Kidney (tissue), 14 donors: ENCODE measurements around the gene MYO7B. TPM values are rescaled to one million over a fixed set of nuclear protein-coding genes. Genes with fewer than 3 reads are reported as not detected.

ENCODE experiments used
- DNase-seq, 5 donors: peaks; one replicate each; pipeline ENCODE4 v3.0.0-alpha.2; 2013 to 2020
- FAIRE-seq: peaks from 2 replicates; lab custom pipeline; 2012; peaks lifted over from hg19 to GRCh38; lab: Jason Lieb, UNC
- H3K27ac ChIP-seq, 2 donors: one replicate each; pipeline ENCODE4 v1.7.0; 2013; ENCODE audit warnings: low read depth in 2 of 2, low read length in 2 of 2, inconsistent platforms in 1 of 2
- H3K27me3 ChIP-seq: one replicate; pipeline ENCODE4 v1.7.1; 2013; ENCODE audit warnings: low read length, inconsistent platforms; ENCODE audit not compliant: control insufficient read depth, insufficient read depth
- H3K36me3 ChIP-seq, 3 donors: one replicate each; pipeline versions ENCODE4 v1.7.0 to v1.7.1; 2013; ENCODE audit warnings: low read length in 3 of 3, control low read depth in 1 of 3, inconsistent platforms in 1 of 3; ENCODE audit not compliant: insufficient read depth in 3 of 3, control insufficient read depth in 2 of 3
- H3K4me1 ChIP-seq, 3 donors: one replicate each; pipeline versions ENCODE4 v1.7.0 to v1.7.1; 2013; ENCODE audit warnings: low read length in 3 of 3, inconsistent platforms in 1 of 3, low read depth in 1 of 3; ENCODE audit not compliant: control insufficient read depth in 2 of 3, insufficient read depth in 2 of 3
- H3K4me3 ChIP-seq, 3 donors: one replicate each; pipeline versions ENCODE4 v1.7.0 to v1.8.1; 2013; ENCODE audit warnings: low read length in 3 of 3, control low read depth in 1 of 3, inconsistent platforms in 1 of 3
- H3K9ac ChIP-seq, 3 donors: one replicate each; pipeline versions ENCODE4 v1.7.0 to v1.7.1; 2013; ENCODE audit warnings: low read length in 3 of 3, control low read depth in 1 of 3, inconsistent platforms in 1 of 3
- H3K9me3 ChIP-seq, 3 donors: one replicate each; pipeline versions ENCODE4 v1.7.0 to v1.7.1; 2013; ENCODE audit warnings: low read length in 3 of 3, control low read depth in 1 of 3, inconsistent platforms in 1 of 3; ENCODE audit not compliant: control insufficient read depth in 2 of 3, insufficient read depth in 1 of 3
- intact Hi-C: fragments of 100-400 bp; cut with DNase I; formaldehyde crosslinking; loops from one replicate; pipeline ENCODE4 v1.11.1; 2022
- polyA plus RNA-seq: library from polyadenylated mRNA; stranded (reverse); fragments of 350-450 nt; fragmentation: Illumina TruSeq; extraction: RNeasy Lipid Tissue Mini Kit (QIAGEN cat#74804); gene quantifications from one replicate; pipeline ENCODE4 v1.2.3, GENCODE V29; 2014; ENCODE audit warnings: low read depth, low replicate concordance; ENCODE audit not compliant: insufficient read depth
- total RNA-seq: library from RNA; stranded (reverse); fragmentation: NEBNext Ultra II Directional; extraction: Animal tissue kit (Norgen Biotek cat#: 25700); gene quantifications from one replicate; pipeline ENCODE4 v1.2.1, GENCODE V29; 2021
- TF ChIP-seq, protein P1 (sequence below): IDR thresholded peaks from 3 replicates; pipeline ENCODE4 v1.5.1; 2012; ENCODE audit warnings: mild to moderate bottlenecking, moderate library complexity, borderline replicate concordance; ENCODE audit not compliant: insufficient read depth; ENCODE audit errors: extremely low read depth
- donor health status: control.
- donor health status: control.
- donor health status: control.
- donor health status: control.
- donor health status: control.
- donor health status: DM: yes; HTN: yes; CAD: no.
- donor health status: Normal renal cell carcinoma (clear cell type).

Gene MYO7B
- total and polyA plus RNA-seq, 2 donors from 2014 or later, result 11.0 to 22.2 TPM

DNA sequence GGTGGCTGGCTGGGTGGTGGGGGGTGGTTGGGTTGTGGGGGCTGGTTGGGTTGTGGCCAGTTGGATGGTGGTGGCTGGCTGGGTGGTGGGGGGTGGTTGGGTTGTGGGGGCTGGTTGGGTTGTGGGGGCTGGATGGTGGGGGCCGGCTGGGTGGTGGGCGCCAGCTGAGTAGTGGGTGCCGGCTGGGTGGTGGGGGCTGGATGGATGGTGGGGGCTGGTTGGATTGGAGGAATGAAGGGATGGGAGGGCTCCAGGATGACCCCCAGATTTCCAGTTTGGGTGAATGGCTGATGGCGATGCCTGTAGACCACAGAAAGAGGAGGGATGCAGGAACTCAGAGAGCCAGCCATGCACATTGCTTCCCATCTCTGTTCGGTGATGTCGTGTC lies 83.7 kb downstream of the MYO7B start:
- Histone ChIP-seq H3K9me3 (peaks cover 0 to under 1% (median 0%) of the 10 kb centered on the region in 3 donors), H3K27ac (no peak overlapping the region), H3K9ac (no peak overlapping the region), H3K36me3 (peaks cover 0 to 3% (median 0%) of the 10 kb centered on the region in 3 donors), H3K27me3 (no peaks in the 10 kb centered on the region), H3K4me1 (no peaks in the 10 kb centered on the region), H3K4me3 (no peak overlapping the region)
- DNase-seq (peak in 1 of 5 donors; percentile 26), FAIRE-seq (no peak)
- intact Hi-C loops, result no loop called here
- TF ChIP-seq, protein P1, sequence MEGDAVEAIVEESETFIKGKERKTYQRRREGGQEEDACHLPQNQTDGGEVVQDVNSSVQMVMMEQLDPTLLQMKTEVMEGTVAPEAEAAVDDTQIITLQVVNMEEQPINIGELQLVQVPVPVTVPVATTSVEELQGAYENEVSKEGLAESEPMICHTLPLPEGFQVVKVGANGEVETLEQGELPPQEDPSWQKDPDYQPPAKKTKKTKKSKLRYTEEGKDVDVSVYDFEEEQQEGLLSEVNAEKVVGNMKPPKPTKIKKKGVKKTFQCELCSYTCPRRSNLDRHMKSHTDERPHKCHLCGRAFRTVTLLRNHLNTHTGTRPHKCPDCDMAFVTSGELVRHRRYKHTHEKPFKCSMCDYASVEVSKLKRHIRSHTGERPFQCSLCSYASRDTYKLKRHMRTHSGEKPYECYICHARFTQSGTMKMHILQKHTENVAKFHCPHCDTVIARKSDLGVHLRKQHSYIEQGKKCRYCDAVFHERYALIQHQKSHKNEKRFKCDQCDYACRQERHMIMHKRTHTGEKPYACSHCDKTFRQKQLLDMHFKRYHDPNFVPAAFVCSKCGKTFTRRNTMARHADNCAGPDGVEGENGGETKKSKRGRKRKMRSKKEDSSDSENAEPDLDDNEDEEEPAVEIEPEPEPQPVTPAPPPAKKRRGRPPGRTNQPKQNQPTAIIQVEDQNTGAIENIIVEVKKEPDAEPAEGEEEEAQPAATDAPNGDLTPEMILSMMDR, result no peak

- no peak overlapping the region for H3K9ac ChIP-seq
- FAIRE-seq (no peak), DNase-seq (peak in 3 of 5 donors; percentile 37 to 54 (median 54))
- TF ChIP-seq, protein P1, result no peak
- peaks cover 0 to 3% (median 0%) of the 10 kb centered on the region in 3 donors for H3K36me3 ChIP-seq
- H3K4me3 ChIP-seq, result no peak overlapping the region
- intact Hi-C loops, result no loop called here
- H3K27ac ChIP-seq, result no peak overlapping the region
- no peaks in the 10 kb centered on the region for H3K4me1 ChIP-seq
- no peaks in the 10 kb centered on the region for H3K9me3 ChIP-seq
- H3K27me3 ChIP-seq, result no peaks in the 10 kb centered on the region
Observed at GRCh38 chr2:127619877-127620705, 84.6 kb downstream of the MYO7B start.

DNA sequence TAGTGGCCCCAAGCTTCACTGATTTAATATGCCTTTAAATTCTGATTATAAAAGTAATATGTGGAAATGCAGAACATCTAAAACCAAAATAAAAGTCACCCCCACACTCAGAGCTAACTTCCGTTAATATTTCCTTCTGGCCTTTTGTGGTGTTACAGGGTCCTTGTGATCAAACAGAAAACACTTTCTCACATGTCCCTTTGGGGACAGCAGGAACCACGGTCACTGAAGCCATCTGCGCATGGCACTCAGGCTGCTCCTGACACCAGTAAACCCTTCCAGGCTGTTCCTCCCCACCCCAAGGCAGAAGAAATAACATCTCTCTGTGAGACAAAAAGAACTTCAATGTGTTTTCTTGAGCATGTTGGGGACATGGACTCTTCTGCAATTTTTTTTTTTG lies 85.4 kb downstream of the MYO7B start:
- H3K9ac ChIP-seq, result no peak overlapping the region
- TF ChIP-seq, protein P1, result no peak
- H3K27ac ChIP-seq, result no peak overlapping the region
- no peaks in the 10 kb centered on the region for H3K9me3 ChIP-seq
- no peaks in the 10 kb centered on the region for H3K4me1 ChIP-seq
- intact Hi-C loops, result no loop called here
- DNase-seq (no peak), FAIRE-seq (no peak)
- H3K4me3 ChIP-seq, result no peak overlapping the region
- peaks cover 0 to 3% (median 0%) of the 10 kb centered on the region in 3 donors for H3K36me3 ChIP-seq
- H3K27me3 ChIP-seq, result no peaks in the 10 kb centered on the region
